Left colon (tissue), 2 donors: ENCODE data around the gene CRYBB1. TPM values are rescaled to one million over a fixed set of nuclear protein-coding genes. Genes with fewer than 3 reads are reported as not detected.

Experiments used
- ATAC-seq: fragments of 200-7000 bp; cut with Tn5 transposase; one replicate; pipeline ENCODE4 v1.9.1; 2020; ENCODE audit warnings: mild to moderate bottlenecking, moderate library complexity
- DNase-seq, 2 donors: peaks; one replicate each; pipeline ENCODE4 v3.0.0-alpha.2; 2020
- intact Hi-C, 2 donors: fragments of 100-400 bp; cut with DNase I in 1 of 2; cut with micrococcal nuclease in 1 of 2; formaldehyde crosslinking; loops; one replicate each; pipeline versions ENCODE4 v1.11.2 to v1.14.0; 2022; cut with DNase I, micrococcal nuclease
- total RNA-seq, 2 donors: library from RNA; stranded (reverse); fragmentation: NEBNext Ultra II Directional; extraction: Animal tissue kit (Norgen Biotek cat#: 25700); gene quantifications; one replicate each; pipeline ENCODE4 v1.2.1, GENCODE V29; 2021
- donor health status: DM: no; HTN: no; CAD: no.
- donor health status: DM: yes; HTN: yes; CAD: no.

CRYBB1 gene
- total RNA-seq, 2 donors from 2014 or later: 0.36 TPM; not detected in 1

- intact Hi-C loops: no loop called here
- ATAC-seq (no peak), DNase-seq (no peak)
Observed at GRCh38 chr22:26565181-26565580, 52.6 kb downstream of the CRYBB1 start.

DNA sequence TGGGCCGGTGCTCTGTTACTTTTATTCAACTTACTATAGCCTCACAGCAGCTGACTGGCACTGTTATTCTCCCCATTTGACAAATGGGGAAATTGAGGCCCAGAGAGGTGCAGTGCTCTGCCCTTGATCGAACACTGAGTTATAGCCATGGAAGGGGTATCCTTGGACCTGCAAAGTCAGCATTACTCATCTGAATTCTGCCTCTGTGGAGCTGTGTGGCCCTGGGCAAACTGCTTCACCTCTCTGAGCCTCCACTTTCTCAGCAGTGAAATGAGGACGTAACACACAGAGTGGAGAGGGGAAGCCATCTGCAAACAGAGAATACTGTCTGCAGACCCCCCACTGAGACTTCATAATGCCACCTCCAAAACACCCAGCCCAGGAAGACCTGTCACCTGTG lies 53.2 kb downstream of the CRYBB1 start:
- intact Hi-C loops: no loop called here
- DNase-seq (no peak), ATAC-seq (no peak)

DNA sequence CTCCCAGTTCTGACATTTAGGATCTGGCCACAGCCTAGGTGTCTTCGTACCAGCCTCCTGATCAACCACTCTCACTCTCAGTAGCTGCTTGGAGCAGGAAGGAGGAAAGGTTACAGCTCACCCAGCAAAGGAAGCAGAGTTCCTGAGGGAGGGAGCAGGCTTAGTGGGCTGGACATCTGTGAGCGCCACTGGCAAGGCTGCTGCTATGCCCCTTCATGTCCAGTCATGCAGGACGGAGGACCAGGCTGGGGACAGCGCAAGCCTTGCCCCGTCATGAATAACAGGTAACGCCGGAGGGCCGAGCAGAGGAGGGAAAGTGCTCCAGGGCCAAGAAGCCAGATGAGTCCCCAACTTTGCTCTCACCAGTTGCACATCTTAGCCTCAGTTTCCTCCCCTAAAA lies 53.6 kb downstream of the CRYBB1 start:
- DNase-seq (no peak), ATAC-seq (no peak)
- intact Hi-C loops: no loop called here

DNA sequence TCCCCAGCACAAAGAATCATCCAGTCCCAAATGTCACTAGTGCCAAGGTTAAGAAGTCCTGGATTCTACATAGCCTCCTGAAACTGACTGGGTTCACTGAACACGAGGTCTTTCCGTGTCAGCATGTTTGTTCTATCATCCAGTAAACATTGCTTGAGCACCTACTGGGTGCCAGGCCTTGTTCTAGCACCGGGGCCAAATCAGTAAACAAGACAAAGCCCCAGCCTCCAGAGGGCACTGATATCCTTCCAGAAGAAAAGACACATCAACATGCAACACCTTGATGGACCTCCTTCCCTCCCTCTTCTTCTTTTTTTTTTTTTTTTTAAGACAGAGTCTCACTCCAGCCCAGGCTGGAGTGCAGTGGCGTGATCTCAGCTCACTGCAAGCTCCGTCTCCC lies 54.8 kb downstream of the CRYBB1 start:
- ATAC-seq: no peak
- no peak for DNase-seq
- intact Hi-C loops: no loop called here

GRCh38 chr22:26561756-26562417 lies 55.9 kb downstream of the CRYBB1 start:
- intact Hi-C loops: no loop called here
- ATAC-seq (no peak), DNase-seq (no peak)

- DNase-seq (no peak), ATAC-seq (no peak)
- intact Hi-C loops: no loop called here
Observed at GRCh38 chr22:26559961-26560575, 57.8 kb downstream of the CRYBB1 start.

DNA sequence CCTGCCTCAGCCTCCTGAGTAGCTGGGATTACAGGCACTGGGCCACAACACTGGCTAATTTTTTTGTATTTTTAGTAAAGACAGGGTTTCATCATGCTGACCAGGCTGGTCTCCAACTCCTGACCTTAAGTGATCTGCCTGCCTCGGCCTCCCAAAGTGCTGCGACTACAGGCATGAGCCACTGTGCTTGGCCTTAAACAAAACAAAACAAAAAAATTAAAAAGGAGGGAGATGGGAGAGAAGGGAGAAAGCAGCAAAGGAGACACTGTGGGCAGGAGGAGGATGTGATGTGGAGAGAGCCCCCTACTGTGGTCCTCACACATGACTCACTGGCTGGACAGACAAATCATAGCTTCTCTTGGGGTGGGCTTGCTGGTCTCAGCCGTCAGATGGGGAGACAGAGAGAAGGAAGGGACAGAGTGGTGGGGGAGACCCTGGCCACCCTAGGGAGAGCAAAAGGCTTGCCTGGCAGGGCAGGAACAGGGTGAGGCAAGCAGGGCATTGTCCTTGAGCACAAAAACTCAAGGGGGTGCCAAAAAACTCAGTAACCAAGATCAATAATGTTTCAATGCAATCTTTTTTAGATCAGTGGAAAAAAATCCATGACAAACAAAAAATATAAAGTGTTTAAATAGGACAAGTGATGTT lies 59.5 kb downstream of the CRYBB1 start:
- intact Hi-C loops: no loop called here
- no peak for DNase-seq
- ATAC-seq: no peak

GRCh38 chr22:26556904-26557303 lies 60.9 kb downstream of the CRYBB1 start:
- ATAC-seq (no peak), DNase-seq (no peak)
- intact Hi-C loops: no loop called here

- ATAC-seq: no peak
- no peak for DNase-seq
- intact Hi-C loops: no loop called here
Observed at GRCh38 chr22:26555478-26555877, 62.3 kb downstream of the CRYBB1 start.

DNA sequence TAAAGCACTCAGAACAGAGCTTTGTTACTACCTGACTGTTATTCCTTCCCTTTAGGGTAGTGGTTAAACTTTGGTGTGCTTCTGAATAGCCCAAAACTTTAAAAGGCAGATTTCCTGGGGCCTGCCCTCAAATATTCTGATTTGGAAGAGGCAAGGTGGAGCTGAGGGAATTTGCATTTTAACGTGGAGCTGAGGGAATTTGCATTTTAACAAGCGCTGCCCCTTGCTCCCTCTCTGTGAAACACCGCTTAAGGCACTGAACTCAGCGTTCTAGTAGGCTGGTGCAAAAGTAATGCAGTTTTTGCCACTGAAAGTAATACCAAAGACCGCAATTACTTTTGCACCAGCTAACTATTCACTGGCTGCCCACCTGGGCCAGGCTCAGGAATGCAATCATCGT lies 62.9 kb downstream of the CRYBB1 start:
- DNase-seq (no peak), ATAC-seq (no peak)
- intact Hi-C loops: no loop called here

DNA sequence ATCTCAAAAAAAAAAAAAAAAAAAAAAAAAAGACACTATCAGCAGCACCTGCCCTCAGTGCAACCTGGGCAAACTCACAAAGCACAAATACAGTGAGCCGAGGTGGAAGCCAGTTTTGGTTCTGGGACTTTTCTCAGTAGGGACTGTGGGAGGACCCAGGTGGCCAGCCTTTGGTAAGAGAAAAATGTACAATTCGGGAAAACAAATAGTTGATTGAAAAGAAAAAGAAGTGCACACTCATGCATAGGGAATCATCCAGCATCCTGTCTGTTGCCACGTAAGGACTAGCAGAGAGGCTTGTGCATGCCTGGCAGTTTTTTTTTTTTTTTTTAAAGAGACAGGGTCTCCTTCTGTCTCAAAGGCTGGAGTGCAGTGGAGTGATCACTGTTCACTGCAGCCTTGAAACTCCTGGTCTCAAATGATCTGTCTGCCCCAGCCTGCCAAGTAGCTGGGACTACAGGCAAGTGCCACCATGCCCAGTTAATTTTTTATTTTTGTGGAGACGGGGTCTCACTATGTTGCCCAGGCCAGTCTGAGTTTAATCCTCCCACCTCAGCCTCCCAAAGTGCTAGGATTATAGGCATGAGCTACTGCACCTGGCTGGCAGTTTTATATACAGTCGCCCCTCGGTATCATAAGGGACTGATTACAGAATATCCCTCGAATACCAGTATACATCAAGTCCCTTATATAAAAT lies 64.6 kb downstream of the CRYBB1 start:
- DNase-seq: no peak
- no peak for ATAC-seq
- intact Hi-C loops: no loop called here

- ATAC-seq: no peak
- no peak for DNase-seq
- intact Hi-C loops: no loop called here
Observed at GRCh38 chr22:26552466-26552865, 65.4 kb downstream of the CRYBB1 start.

DNA sequence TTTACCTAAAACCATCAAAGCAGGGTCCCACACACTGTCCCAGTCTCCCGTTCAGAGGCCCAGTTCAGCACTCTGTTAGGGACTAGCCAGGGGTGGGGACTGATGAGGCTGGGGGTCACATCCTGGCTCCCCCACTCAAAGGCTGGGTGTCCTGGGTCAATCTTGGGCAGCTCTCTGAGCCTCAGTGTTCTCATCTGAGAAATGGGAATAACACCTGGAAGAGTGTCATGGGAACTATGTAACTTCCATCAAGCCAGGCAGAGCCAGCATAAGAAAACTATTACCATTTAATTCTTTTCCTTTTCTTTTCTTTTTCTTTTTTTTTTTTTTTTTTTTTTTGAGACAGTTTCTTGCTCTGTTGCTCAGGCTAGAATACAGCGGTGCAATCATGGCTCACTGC lies 66.3 kb downstream of the CRYBB1 start:
- intact Hi-C loops: no loop called here
- DNase-seq (no peak), ATAC-seq (no peak)

GRCh38 chr22:26550498-26551033 lies 67.3 kb downstream of the CRYBB1 start:
- DNase-seq (no peak), ATAC-seq (no peak)
- intact Hi-C loops: no loop called here

GRCh38 chr22:26549902-26550497 lies 67.8 kb downstream of the CRYBB1 start:
- ATAC-seq (no peak), DNase-seq (no peak)
- intact Hi-C loops: no loop called here
